Measurements from ENCODE around the gene KCNN3.
"Not testable (repeated sequence)": the region's sequence is repeated elsewhere in the genome, so short reads cannot be mapped to it uniquely, and the experiment has no call there.

KCNN3 gene

DNA sequence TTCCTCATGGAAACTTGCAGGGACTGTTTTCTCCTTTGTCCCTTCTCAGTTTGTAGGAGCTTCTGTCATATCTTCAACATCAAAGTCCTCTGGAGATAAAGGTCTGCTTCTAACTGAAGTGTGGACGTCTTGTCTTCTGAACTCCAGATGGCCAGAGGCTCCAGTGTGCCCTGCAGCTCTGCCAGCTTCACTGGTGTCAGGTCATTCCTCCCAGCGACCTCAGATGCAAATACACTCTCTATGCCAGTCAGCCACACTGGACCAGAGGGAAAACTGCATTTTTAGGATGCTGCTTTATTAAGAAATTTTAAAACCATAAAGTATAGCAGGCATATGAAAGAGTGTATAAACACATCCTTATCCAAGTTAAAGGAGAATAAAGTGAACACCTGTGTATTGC lies 183.6 kb downstream of the KCNN3 start:
- no peak for DNase-seq

DNA sequence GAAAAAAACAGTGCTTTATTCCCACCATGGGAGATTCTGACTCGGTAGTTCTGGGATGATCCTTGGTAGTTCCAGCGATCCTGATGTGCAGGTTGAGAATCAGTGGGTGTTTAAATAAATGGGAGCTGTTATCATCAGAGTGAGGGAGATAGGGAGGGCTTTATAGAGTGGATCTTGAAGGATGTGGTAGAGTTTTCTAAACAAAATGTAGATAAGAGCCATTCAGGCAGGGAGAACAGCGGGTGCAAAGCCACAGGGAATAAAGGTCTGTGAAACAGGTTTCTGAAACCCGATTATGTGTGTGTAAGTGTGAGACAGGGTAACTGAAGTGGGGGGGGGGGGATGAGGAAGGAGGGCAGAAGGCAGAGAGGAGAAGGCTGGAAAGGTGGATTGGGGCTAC lies 186.3 kb downstream of the KCNN3 start:
- no peak for DNase-seq

DNA sequence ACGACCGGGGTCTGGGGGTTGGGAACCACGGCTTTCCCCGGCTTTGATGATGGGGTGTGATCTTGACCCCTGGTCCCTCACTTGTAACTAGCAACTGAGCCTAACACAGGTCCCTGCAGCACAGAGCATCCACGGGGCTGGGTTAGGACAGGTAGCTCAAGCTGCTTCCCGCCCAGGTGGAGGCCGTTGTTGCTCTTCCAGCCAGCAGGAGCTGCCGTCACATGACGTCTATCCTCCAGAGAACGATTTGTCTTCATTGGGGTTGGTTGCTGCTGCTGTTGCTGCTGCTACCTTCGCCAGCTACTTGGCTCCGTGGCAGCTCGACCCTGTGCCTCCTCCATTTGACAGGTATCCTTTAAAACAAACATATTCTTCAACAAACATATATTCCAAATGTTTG lies 187.8 kb downstream of the KCNN3 start:
- DNase-seq = no peak

DNA sequence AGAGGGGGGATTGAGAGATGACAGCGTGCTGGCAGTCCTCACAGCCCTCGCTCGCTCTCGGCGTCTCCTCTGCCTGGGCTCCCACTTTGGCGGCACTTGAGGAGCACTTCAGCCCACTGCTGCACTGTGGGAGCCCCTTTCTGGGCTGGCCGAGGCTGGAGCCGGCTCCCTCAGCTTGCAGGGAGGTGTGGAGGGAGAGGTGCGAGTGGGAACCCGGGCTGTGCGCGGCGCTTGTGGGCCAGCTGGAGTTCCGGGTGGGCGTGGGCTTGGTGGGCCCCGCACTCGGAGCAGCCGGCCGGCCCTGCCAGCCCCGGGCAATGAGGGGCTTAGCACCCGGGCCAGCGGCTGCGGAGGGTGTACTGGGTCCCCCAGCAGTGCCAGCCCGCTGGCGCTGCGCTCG lies 192.2 kb downstream of the KCNN3 start:
- DNase-seq = not testable (repeated sequence)

DNA sequence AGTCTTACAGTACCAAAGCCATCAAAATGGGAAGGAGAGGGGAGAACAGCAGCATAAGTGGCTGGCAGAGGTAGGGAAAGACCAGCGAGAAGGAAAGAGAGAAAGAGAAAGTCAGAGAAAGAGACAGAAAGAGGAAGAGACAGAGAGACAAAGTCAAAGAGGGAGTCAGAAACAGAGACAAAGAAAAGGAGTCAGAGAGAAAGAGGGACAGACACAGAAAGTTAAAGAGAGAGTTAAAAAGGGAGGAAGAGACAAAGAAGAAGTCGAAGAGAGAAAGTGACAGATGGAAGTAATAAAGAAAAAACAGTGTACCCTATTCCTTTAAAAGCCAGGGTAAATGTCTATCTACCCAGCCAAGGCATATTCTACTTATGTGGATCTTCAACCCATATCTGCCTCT lies 193.2 kb downstream of the KCNN3 start:
- DNase-seq = not testable (repeated sequence)

DNA sequence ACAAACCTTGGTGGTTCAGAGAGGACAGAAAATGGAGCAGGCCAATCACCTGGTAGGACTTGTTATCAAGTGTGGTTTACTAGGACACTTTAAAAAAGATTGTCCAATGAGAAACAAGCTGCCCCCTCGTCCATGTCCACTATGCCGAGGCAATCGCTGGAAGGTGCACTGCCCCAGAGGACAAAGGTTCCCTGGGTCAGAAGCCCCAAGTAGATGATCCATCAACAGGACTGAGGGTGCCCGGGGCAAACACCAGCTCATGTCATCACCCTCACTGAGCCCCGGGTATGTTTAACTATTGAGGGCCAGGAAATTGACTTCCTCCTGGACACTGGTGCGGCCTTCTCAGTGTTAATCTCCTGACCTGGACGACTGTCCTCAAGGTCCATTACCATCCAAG lies 195.6 kb downstream of the KCNN3 start:
- not testable (repeated sequence) for DNase-seq

DNA sequence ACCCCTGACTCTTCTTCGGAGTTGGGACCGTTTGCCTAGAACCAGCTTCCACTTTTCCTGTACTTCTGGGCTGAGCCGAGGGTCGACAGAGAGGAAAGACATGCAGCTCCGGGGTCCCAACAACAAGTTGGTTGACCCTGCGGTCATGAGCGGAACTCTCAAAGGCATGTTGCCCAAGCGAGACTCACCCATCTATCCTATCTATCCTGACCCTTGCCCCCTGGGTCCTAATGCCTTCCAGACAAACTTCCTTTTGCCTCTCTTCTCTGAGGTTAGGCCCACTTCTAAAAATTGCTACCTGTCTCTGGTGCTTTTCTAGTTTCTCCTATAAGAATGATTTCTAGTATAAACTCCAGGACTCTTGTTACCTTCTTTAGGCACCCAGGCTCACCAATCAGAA lies 197.8 kb downstream of the KCNN3 start:
- DNase-seq = not testable (repeated sequence)

DNA sequence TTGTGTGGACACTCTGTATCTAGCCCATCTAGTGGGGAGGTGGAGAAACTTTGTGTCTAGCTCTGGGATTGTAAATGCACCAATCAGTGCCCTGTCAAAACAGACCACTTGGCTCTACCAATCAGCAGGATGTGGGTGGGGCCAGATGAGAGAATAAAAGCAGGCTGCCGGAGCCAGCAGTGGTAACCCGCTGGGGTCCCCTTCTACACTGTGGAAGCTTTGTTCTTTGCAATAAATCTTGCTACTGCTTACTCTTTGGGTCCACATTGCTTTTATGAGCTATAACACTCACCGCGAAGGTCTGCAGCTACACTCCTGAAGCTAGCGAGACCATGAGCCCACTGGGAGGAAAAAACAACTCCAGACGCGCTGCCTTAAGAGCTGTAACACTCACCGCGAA lies 198.7 kb downstream of the KCNN3 start:
- not testable (repeated sequence) for DNase-seq

DNA sequence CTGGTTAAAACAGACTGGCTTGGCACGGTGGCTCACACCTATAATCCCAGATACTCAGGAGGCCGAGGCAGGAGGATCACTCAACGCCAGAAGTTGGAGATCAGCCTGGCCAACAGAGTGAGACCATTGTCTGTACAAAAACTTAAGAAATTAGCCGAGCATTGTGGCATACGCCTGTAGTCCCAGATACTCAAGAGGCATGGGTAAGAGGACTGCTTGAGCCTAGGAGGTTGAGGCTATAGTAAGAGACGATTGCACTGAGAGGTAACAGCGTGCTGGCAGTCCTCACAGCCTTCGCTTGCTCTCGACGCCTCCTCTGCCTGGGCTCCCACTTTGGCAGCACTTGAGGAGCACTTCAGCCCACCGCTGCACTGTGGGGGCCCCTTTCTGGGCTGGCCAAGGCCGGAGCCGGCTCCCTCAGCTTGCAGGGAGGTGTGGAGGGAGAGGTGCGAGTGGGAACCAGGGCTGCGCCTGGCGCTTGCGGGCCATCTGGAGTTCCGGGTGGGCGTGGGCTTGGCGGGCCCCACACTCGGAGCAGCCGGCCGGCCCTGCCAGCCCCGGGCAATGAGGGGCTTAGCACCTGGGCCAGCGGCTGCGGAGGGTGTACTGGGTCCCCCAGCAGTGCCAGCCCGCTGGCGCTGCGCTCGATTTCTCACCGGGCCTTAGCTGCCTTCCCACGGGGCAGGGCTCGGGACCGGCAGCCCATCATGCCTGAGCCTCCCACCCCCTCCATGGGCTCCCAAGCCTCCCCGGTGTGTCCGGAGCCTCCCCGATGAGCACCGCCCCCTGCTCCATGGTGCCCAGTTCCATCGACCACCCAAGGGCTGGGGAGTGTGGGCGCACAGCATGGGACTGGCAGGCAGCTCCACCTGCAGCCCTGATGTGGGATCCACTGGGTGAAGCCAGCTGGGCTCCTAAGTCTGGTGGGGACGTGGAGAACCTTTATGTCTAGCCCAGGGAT lies 199.5 kb downstream of the KCNN3 start:
- not testable (repeated sequence) for DNase-seq

DNA sequence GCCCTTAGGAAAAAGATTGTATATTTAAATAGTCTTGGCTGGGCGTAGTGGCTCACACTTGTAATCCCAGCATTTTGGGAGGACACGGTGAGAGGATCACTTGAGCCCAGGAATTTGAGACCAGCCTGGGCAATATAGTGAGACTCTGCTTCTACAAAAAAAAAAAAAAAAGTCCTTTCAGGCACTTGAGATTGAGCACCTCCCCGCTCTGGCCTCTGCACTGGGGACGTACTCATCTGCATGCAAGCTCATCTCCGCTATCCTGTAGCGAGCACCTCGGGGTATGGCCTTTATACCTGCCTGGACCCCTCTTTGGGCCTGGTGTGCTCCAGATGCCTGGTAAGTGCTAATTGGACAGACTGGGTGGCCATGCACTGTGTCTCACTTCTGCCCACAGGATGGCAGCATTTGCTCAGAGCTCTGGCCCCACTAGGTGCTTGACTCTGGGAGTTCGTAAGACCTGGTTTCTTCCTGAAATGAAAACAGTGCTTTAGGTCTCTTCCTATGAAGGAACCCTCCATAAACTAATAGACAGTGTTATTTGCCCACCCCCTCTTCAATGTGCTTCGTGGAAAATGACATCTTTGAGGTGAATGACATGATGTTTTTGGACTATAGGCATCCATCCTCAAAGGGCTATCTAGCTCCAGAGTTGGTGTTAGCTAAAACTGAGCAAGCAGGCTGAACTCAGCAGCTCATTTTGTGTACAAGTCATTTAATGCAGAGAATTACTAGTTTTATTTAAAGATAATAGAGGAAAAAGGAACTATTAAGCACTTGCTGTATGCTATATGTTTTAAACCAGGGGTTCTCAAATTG lies 200.4 kb downstream of the KCNN3 start:
- DNase-seq = peak; percentile 71

DNA sequence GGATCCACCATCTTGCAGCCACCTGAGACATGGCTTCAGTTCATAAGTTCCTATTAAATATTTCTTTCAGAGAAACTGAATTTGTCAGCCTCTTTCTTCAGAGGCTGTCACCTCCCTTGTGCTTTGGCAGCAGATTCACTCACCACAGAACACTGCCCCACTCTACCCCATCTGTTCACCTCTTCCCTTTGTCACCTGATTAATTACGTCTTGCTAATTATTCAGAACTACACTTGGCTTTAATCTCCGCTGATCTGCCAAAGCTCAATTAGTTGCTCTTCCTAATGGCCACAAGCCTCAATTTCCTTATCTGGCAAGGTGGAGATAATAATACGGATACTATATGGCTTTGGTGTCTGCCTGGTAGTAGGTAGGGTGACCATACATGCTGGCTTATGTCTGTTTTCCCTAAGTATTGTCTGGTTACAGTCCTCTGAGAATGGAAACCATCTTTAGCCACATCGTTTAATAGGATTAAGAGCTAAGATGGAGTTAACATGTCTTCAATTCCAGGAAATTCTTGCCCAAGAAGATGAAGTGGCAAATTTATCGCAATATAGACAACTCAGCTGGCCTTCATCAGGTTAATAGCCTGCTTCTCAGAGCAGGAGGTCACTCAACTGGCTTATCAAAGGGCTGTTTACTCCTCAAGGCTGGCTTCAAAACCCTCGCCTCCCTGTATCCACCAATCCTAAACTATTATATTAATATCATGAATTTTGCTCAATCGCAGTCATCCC lies 203.9 kb downstream of the KCNN3 start:
- DNase-seq = no peak

DNA sequence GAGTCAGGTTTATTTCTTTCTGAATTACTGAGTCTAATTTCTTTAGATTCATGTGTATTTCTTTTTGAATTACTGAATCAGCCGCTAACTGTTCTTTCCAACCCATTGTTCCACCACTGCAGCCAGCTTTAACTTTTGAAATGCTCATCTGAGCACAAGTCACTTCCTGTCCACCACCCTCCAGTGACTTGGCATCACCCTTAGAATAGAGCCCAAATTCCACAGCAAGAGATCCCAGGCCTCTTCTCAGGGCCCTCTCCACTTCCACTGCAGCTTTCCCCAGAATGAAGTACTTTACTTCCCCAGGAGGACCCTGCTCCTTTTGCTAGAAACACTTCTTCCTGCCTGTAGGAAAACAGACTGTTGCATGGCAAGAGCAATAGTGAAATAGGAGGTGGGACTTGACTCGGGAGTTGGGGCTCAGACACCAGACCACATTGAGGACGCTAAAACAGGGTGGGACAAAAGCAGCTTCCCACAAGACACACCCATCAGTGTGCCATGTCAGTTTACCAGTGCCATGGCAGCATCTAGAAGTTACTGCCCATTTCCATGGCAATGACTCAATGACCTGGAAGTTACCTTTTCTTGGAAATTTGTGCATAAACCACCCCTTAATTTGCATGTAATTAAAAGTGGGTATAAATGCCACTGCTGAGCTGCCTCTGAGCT lies 205.6 kb downstream of the KCNN3 start:
- no peak for DNase-seq

DNA sequence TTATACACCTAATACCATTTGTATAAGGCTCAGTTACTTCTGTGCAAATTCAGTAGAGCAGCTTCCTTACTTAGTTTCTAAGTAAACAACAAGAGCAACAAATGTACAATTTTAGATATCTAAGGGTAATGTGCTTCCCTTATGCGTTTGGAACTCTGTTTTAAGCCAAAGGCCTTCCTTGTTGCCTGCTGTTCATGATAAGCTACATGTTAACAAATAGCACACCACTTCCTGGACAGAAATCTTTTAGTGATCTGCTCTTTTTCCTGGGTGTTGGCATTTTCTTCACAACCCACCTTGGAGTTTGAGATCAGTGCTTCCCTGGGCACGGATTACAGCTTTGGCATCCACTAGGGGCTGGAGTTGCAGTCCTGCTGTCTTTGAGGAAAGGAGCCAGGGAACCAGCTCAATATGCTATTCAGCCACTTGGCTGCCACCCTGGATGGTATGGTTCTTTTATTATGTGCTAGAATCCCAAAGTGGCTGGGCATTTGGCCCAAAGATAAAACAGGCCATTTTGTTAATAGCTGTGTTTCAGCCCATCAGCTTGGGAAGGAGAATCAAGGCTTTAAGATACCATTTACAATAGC lies 206.5 kb downstream of the KCNN3 start:
- no peak for DNase-seq

DNA sequence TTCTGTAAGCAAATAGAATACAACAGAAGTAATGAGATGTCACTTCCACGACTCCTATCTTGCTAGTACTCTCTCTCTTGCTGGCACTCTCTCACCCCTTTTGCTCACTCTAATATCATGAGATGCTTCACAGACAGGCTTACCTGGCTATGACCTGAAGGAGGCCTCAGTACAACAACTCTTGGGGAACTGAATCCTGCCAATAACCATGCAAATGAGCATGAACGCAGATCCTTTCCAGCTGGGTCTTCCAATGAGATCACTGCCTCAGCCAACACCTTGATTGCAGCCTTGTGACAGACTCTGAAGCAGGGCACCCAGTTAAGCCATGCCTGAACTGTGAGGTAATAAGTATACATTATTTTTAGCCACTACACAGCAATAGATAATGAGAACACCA lies 209.0 kb downstream of the KCNN3 start:
- no peak for DNase-seq

DNA sequence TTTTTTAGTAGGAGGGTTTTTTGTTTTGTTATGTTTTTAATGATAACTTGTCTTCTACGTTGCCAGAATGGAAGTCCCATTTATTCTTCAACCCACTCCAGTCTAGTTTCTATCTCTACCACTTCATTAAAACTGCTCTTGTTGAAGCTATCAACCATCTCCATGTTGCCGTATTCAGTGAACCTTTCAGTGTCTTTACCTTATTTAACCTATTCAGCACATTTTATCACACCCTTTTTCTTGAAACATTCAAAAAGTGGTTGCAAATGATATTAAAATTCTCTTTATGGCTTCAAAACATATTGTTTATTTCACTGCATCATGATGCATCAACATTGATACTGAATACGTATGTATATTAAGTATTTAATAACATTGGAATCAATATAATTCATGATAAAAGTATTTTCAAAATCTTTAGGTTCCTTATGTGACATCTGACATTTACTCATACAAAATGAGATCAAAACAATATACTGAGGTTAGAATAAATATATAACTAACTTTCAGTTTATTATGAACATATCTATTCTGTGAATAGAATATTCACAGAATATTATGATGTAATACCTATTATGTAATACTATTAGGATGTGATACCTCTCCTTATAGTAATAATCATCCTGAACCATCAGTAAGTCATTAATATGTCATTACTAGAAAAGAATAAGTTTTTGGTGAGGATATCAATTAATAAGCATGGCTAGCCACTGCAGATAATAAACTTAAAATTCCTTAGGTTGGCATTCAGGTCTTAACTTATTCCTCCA lies 210.1 kb downstream of the KCNN3 start:
- DNase-seq = no peak

DNA sequence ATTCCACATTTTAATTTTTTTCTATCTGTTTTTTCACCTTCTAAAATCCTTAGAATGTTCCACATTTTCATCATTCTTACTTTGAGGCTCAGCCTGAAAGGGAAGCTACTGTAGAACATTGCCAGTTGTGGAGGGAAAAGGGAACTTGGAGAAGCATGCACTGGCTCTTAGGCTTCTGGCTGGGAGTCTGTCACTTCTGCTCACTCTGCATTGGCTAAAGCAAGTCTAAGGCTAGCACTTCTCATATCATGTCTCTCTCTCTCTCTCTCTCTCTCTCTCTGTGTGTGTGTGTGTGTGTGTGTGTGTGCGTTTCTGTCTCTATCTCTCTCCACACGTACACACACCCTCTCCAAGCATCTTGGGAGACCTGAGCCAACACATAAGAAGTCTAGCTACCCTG lies 212.5 kb downstream of the KCNN3 start:
- DNase-seq = no peak

DNA sequence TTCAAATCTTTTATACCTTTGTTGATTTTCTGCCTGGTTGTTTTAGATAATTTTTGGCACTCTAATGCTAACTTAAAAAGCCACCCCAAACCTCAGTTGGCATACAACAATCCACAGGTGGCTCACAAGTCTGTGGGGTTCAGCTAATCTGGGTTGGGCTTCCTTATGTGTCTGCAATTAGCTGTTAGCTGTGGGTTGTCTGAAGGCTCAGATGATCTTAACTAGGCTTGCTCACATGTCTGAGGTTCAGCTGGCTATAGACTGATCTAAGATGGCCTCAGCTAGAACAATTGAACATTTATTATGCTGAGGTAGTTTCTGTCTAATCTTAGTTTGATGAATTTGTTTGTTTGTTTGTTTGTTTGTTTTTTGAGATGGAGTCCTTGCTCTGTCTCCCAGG lies 217.2 kb downstream of the KCNN3 start:
- no peak for DNase-seq

Data from stimulated activated CD4-positive, alpha-beta T cell treated with anti-CD3 and anti-CD28 coated beads, Interleukin-4, amount 100 ng/mL, for 1 hour (primary cell).